IMR-90 (cell line): ENCODE measurements around the gene SIX5. TPM values are rescaled to one million over a fixed set of nuclear protein-coding genes. Genes with fewer than 3 reads are reported as not detected.

Experiments used
- CEBPB ChIP-seq: IDR thresholded peaks from 2 replicates; pipeline ENCODE4 v1.6.1; 2012; ENCODE audit warnings: low read depth, low read length, improper control_type of control experiment
- FOS ChIP-seq: fragments of 150-350 bp; IDR thresholded peaks from 2 replicates; pipeline ENCODE4 v1.6.1; 2016; ENCODE audit warnings: low read depth, low read length
- RCOR1 ChIP-seq: IDR thresholded peaks from 2 replicates; pipeline ENCODE4 v1.6.1; 2012; ENCODE audit warnings: mild to moderate bottlenecking, low read length, improper control_type of control experiment; ENCODE audit not compliant: insufficient replicate concordance
- RFX5 ChIP-seq: IDR thresholded peaks from 2 replicates; pipeline ENCODE4 v1.8.0; 2012; ENCODE audit warnings: low read depth, mild to moderate bottlenecking, low read length, moderate library complexity
- polyA plus RNA-seq, 3 experiments: library from polyadenylated mRNA; depleted of rRNA; stranded (reverse); fragments of >200 nt; gene quantifications; 2 replicates each; pipeline ENCODE4 v1.2.3, GENCODE V29; 2012; ENCODE audit warnings: low replicate concordance in 1 of 3
- total RNA-seq: library from RNA; depleted of rRNA; stranded (reverse); fragments of >200 nt; gene quantifications from 2 replicates; pipeline ENCODE4 v1.2.3, GENCODE V29; 2012

Gene SIX5
- total and polyA plus RNA-seq, 2 of the 4 experiments (the other 2 are of a cell fraction): 0.90 to 15.5 TPM

- TF ChIP-seq RFX5 (no peak), FOS (no peak), CEBPB (no peak), RCOR1 (no peak)
These were observed 38.4 kb downstream of the SIX5 start, which contains the start of gene FBXO46 (continued) for GRCh38 chr19:45730368-45731288.
